NCI-H69 (cell line): ENCODE results near the gene NOC4L.

ENCODE experiments used
- DNase-seq: peaks from one replicate; lab custom pipeline; 2025; lab: John Stamatoyannopoulos, UW

NOC4L gene

GRCh38 chr12:132142679-132143335 lies 1.4 kb upstream of the NOC4L start:
- no peak for DNase-seq

DNA sequence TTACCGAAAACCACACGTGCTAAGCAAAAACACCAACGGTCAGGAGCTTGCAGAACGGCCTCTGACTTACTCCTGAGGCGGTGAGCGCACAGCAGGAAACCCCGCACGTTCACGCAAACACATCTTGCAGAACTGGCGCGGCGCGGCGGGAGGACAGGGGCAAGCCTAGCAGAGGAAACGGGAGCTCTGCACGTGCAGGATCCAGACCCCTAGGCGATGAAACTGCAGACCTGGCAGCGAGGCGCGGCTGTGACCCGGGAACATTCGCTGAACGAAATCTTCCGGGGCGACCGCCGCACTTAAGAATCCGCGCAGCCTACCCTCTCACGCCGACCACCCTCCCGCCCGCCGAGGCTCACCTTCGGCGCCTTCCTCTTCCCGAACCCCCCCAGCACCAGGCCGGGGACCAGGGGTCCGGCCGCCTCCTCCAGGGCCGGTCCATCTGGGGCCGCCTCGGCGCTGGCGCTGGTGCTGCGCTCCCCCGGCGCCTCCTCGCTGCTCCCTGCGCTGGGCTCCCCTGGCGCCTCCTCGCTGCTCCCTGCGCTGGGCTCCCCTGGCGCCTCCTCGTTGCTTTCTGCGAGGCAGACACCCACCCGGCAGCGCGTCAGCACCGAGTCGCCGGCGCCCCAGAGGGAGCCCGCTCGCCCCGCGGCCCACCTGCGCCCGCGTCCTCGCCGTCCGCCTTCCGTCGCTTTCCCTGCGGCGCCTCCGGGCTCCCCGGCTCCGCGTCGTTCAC lies 753 bp upstream of the NOC4L start:
- peak; percentile 46 for DNase-seq

- peak; percentile 42 for DNase-seq
These were observed 532 bp downstream of the NOC4L start for GRCh38 chr12:132144810-132145168.

DNA sequence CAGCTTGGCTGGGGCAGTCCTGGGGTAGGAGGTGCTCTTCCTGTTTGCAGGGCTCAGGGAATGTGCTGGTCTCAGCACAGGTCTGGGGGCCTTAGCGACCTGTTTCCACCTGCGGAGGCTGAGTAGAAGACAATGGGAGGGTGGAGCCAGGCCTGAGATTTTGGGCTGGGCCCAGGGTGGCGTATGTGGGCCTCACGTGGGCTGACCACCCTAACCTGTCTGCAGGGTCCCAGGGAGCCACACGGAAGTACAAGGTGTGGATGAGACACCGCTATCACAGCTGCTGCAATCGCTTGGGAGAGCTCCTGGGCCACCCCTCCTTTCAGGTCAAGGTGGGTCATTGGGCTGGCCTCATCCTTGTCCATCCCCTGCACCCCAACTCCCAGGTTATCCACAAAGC lies 1.1 kb downstream of the NOC4L start:
- DNase-seq: no peak

DNA sequence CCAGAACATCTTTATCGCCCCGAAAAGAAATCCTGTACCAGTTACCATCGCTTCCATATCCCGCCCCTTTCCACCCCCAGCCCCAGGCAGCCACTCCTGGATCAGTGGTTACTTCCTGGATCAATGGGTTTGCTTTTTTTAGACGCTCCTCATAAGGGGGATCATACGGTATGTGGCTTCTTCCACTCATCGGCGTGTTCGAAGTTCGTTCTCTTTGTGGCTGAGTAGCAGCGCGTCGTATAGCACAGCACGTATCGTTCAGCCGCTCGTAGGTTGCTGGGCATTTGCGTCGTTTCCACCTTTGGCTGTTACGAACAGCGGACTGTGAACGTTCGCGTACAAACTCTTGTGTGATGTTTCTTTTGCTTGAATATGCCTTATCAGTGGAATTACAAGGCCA lies 1.8 kb downstream of the NOC4L start:
- no peak for DNase-seq

GRCh38 chr12:132146772-132147422 lies 2.6 kb downstream of the NOC4L start:
- no peak for DNase-seq

GRCh38 chr12:132147423-132148367 lies 3.4 kb downstream of the NOC4L start:
- DNase-seq: no peak

DNA sequence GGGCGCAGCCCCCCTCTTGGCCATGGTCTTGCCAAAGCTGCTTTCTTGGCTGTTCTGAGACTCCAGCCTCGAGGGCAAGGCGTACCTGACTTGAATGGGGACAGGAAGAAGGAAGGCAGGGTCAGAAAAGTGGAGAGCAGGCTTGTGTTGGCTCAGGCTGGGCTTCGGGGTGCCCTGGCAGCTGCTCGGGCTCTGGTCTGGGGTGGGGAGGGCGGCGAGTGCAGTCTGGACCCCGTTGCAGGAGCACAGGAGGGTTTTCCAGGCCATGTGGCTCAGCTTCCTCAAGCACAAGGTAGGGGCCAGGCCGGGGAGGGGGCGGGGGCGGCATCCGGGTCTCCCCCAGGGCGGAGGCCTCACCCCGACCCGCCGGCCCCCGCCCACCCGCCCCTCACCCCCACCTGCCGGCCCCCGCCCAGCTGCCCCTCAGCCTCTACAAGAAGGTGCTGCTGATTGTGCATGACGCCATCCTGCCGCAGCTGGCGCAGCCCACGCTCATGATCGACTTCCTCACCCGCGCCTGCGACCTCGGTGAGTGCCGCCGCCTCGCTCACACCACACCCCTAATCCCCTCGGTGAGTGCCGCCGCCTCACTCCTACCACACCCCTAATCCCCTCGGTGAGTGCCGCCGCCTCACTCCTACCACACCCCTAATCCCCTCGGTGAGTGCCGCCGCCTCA lies 4.2 kb downstream of the NOC4L start:
- no peak for DNase-seq

DNA sequence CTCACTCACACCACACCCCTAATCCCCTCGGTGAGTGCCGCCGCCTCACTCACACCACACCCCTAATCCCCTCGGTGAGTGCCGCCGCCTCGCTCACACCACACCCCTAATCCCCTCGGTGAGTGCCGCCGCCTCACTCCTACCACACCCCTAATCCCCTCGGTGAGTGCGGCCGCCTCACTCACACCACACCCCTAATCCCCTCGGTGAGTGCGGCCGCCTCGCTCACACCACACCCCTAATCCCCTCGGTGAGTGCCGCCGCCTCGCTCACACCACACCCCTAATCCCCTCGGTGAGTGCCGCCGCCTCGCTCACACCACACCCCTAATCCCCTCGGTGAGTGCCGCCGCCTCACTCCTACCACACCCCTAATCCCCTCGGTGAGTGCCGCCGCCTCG lies 5.3 kb downstream of the NOC4L start:
- peak; percentile 15 for DNase-seq

DNA sequence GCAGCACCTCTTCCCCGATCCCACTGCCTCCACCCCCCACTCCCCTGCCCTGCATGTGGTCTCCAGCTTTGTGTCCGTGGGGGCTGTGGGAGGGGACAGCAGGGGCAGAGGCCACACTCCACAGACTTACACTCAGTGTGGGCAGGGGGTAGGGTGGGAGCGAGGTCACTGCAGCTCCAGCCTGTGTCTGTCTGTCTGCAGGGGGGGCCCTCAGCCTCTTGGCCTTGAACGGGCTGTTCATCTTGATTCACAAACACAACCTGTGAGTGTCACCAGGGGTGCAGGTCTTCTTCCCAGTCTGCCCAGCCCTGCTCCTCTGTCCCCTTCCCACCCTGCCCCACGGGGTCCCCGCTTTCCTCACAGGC lies 6.5 kb downstream of the NOC4L start:
- no peak for DNase-seq

GRCh38 chr12:132151145-132151765 lies 7.0 kb downstream of the NOC4L start:
- no peak for DNase-seq

DNA sequence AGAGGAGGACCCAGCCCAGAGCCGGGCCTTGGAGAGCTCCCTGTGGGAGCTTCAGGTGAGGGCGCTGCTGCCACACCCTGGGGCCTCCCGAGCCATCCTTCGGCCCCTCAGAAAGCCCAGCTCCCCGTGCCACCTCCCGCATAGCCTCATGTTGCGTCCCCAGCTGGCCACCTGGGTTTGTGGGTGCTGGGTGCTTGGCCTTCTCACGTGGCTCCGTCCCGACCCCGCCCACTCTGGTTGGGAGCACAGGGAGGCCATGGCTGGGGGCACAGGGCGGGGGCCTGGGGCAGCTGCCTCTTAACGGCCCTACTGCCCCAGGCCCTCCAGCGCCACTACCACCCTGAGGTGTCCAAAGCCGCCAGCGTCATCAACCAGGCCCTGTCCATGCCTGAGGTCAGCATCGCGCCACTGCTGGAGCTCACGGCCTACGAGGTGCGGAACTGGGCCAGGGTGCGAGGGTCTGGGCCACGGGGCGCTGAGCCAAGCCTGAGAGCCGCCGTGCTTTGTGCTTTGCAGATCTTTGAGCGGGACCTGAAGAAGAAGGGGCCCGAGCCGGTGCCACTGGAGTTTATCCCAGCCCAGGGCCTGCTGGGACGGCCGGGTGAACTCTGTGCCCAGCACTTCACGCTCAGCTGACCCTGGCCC lies 7.6 kb downstream of the NOC4L start:
- no peak for DNase-seq

DNA sequence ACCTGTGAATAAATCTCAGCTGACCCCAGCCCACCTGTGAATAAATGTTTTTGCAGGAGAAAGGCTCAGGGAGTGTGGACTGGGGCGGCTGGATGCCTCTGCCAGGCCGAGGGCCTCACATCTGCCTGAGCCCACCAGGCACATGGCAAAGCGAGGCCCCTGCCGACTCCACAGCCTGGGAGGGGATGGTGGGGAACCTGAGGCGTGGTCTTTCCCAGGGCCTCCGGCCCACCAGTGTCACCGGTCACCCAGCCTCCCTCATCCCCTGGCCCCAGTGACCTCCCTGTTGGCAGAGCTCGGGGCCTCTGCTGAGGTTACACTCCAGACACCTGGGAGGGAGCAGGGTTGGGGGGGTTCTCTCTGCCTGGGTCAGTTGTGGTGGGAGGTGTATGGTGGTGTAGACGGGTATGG lies 8.2 kb downstream of the NOC4L start:
- DNase-seq: no peak

DNA sequence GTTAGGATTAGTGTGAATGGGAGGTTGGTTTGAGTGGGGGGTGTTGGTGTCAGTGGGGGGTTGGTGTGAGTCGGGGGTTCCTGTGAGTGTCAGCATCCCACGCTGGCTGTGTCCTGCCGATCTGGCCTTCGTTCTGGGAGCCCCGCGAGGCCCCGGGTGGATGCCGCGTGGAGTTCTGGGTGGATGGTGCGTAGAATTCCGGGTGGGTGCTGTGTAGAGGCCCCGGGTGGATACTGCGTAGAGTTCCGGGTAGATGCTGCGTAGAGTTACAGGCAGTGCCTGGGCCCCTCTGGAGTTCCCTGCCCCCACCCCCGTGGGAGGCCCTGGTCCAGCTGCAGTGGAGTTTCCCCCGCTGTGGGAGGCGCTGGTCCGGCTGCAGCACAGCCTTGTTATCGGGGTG lies 8.7 kb downstream of the NOC4L start:
- no peak for DNase-seq

DNA sequence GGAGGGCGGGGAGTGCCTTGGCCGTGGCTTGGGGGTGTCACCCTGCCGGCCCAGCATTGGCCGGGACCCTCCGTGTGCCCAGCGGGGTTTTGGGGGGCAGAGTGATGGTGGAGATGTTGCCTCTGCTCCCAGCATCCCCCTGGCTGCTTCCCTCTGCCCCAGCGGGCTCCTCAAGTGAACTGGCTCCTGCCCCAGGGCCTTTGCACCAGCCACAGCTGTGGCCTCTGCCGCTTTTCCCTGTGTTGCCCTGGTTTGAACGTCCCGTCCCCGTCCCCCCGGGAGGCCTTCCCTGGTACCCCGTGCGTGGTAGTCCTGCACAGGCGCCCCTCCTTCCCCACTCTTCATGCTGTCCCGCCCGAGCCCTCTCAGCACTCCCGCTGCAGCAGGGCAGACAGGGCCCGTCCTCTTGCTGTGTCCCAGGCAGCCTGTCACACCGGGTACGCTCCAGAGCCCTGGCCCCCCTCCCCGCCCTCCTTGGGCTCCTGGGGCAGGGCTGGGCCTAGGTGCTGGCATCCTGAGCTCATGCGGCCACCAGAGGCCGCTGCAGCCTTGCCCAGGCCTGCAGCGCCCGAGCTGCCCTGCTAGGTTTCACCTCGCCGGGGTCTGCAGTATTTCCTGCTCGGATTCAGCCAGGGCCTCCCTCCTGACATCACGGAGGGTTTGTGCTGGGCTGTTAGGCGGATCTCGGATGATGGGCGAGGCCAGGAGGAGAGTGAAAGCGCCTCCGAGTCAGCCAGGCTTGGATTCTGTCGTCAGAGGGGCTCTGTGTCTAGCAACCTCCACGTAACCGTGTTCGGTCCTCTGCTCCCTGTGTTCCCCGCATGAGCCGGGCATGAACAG lies 9.5 kb downstream of the NOC4L start:
- DNase-seq: peak; percentile 86

- DNase-seq: peak; percentile 47
These were observed 10.1 kb downstream of the NOC4L start for GRCh38 chr12:132154341-132154761.

DNA sequence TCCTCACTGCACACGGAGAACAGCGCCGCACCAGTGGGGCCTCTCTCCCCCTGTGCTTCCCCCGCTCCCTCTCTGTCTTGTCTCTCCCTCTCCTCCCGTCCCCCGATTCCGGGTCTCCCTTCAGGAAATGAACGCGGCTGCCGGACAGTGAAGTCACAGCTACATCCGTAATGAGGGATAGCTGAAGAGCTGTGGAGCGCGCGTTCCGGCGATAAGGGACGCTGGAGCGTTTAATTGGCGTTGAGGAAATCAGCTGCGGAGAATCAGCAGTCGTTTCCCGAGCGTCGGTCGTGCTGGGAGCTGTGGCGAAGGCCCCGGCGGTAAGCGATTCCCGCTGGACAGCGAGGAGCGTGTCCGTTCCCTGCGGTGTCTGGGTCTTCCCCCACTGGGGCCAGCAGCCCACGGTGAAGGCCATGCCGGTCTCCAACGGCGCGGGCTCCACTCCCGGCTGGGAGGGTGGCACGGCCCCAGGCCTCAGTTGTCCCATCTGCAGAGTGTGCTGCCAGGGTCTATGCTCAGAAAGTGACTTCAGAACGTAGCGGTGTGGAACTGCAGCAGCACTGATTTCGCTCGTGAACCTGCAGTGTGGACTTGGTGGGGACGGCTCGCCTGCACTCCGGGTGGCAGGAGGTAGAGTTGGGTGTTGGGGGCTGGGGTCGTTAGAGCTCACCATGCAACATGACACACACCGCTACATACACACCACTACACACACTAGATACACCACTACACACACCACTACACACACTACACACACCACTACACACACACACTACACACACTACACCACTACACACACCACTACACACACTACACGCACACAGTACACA lies 10.9 kb downstream of the NOC4L start:
- DNase-seq: no peak

DNA sequence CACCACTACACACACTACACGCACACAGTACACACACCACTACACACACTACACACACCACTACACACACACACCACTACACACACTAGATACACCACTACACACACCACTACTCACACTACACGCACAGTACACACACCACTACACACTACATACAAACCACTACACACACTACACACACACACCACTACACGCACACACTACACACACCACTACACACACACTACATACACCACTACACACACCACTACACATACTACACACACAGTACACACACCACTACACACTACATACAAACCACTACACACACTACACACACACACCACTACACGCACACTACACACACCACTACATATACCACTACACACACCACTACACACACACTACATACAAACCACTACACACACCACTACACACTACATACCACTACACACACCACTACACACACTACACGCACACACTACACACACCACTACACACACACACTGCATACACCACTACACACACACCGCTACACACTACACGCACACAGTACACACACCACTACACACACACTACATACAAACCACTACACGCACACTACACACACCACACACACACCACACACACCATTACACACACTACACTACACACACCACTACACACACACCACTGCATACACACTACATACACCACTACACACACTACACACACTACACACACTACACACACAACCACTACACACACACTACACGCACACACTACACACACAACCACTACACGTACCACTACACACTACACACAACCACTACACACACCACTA lies 11.7 kb downstream of the NOC4L start:
- no peak for DNase-seq
